Stimulated activated CD4-positive, alpha-beta T cell treated with anti-CD3 and anti-CD28 coated beads, Interleukin-12 subunit alpha, Interleukin-12 subunit beta, amount 100 ng/mL, for 4 hours (primary cell): ENCODE results near the gene KCNG2.

ENCODE experiments used
- DNase-seq: peaks from one replicate; pipeline ENCODE4 v3.0.0-alpha.2; 2020

The KCNG2 gene

GRCh38 chr18:79823120-79823519 is 25.4 kb downstream of the KCNG2 start:
- no peak for DNase-seq

- no peak for DNase-seq
Observed at GRCh38 chr18:79825913-79826312, 28.2 kb downstream of the KCNG2 start.

- DNase-seq = no peak
Observed at GRCh38 chr18:79826966-79827365, 29.2 kb downstream of the KCNG2 start.

- DNase-seq = no peak
Observed at GRCh38 chr18:79828258-79828657, 30.5 kb downstream of the KCNG2 start.

GRCh38 chr18:79829136-79829854 is 31.6 kb downstream of the KCNG2 start:
- no peak for DNase-seq

- no peak for DNase-seq
Observed at GRCh38 chr18:79832169-79832568, 34.4 kb downstream of the KCNG2 start.

GRCh38 chr18:79834834-79835233 is 37.1 kb downstream of the KCNG2 start:
- DNase-seq = no peak

- no peak for DNase-seq
Observed at GRCh38 chr18:79841936-79842335, 44.2 kb downstream of the KCNG2 start.

- no peak for DNase-seq
Observed at GRCh38 chr18:79844999-79845563, 47.3 kb downstream of the KCNG2 start.

- DNase-seq = no peak
Observed at GRCh38 chr18:79846936-79847557, 49.3 kb downstream of the KCNG2 start.

- no peak for DNase-seq
Observed at GRCh38 chr18:79847606-79848293, 50.0 kb downstream of the KCNG2 start.

- no peak for DNase-seq
Observed at GRCh38 chr18:79848294-79848578, 50.5 kb downstream of the KCNG2 start.

GRCh38 chr18:79848579-79849327 is 51.0 kb downstream of the KCNG2 start:
- DNase-seq = no peak

- no peak for DNase-seq
Observed at GRCh38 chr18:79849328-79850207, 51.8 kb downstream of the KCNG2 start.

- DNase-seq = no peak
Observed at GRCh38 chr18:79850731-79851130, 53.0 kb downstream of the KCNG2 start.

- no peak for DNase-seq
Observed at GRCh38 chr18:79851489-79851888, 53.8 kb downstream of the KCNG2 start.

- DNase-seq = no peak
Observed at GRCh38 chr18:79851950-79852349, 54.2 kb downstream of the KCNG2 start.

GRCh38 chr18:79852561-79853302 is 55.0 kb downstream of the KCNG2 start:
- DNase-seq = no peak

GRCh38 chr18:79853303-79853992 is 55.7 kb downstream of the KCNG2 start:
- DNase-seq = no peak

- DNase-seq = no peak
Observed at GRCh38 chr18:79853993-79854364, 56.2 kb downstream of the KCNG2 start.
